KMS-11 (cell line): Measurements from ENCODE around the gene MTIF3.

Experiments used
- H2AFZ ChIP-seq: fragments of 200-600 bp; sonication (generic); 2 replicates; pipeline ENCODE4 v1.6.1; 2016; ENCODE audit warnings: antibody characterized with exemption, mixed run types, low read depth
- H3K27ac ChIP-seq: fragments of 200-600 bp; sonication (generic); 2 replicates; pipeline ENCODE4 v1.6.1; 2016; ENCODE audit warnings: mild to moderate bottlenecking, mixed run types
- H3K27me3 ChIP-seq: fragments of 200-600 bp; sonication (generic); 2 replicates; pipeline ENCODE4 v1.6.1; 2017; ENCODE audit warnings: mild to moderate bottlenecking, low read depth, mixed run types, moderate library complexity; ENCODE audit not compliant: insufficient read depth
- H3K36me3 ChIP-seq: fragments of 200-600 bp; sonication (generic); 2 replicates; pipeline ENCODE4 v1.6.1; 2017; ENCODE audit warnings: mild to moderate bottlenecking, mixed run types; ENCODE audit not compliant: insufficient read depth
- H3K4me1 ChIP-seq: fragments of 200-600 bp; sonication (generic); 2 replicates; pipeline ENCODE4 v1.6.1; 2016; ENCODE audit warnings: mild to moderate bottlenecking, low read depth, mixed run types; ENCODE audit not compliant: poor library complexity, severe bottlenecking
- H3K4me2 ChIP-seq: fragments of 200-600 bp; sonication (generic); 2 replicates; pipeline ENCODE4 v1.7.0; 2016; ENCODE audit warnings: mild to moderate bottlenecking, mixed run types
- H3K4me3 ChIP-seq: fragments of 200-600 bp; sonication (generic); IDR thresholded peaks from 2 replicates; pipeline ENCODE4 v1.6.1; 2017; ENCODE audit warnings: low read depth, low read length, mixed read lengths; ENCODE audit not compliant: insufficient read depth
- H3K79me2 ChIP-seq: fragments of 200-600 bp; sonication (generic); 2 replicates; pipeline ENCODE4 v1.6.1; 2016; ENCODE audit warnings: low read depth, mixed run types; ENCODE audit not compliant: insufficient read depth
- H3K9ac ChIP-seq: fragments of 200-600 bp; sonication (generic); 2 replicates; pipeline ENCODE4 v1.6.1; 2016; ENCODE audit warnings: mild to moderate bottlenecking, mixed run types
- H4K20me1 ChIP-seq: fragments of 200-600 bp; sonication (generic); 2 replicates; pipeline ENCODE4 v1.6.1; 2016; ENCODE audit warnings: mild to moderate bottlenecking, mixed run types; ENCODE audit not compliant: insufficient read depth
- CTCF ChIP-seq: fragments of 200-600 bp; sonication (generic); conservative IDR thresholded peaks from 2 replicates; pipeline ENCODE4 v1.6.1; 2017; ENCODE audit warnings: low read depth, mild to moderate bottlenecking, antibody characterized with exemption, low read length, moderate library complexity, mixed read lengths

MTIF3 gene

GRCh38 chr13:27465611-27466010 lies 15.2 kb upstream of the MTIF3 start:
- no peaks in the 10 kb centered on the region for H4K20me1 ChIP-seq
- H3K27me3 ChIP-seq, result no peaks in the 10 kb centered on the region
- no peak overlapping the region for H3K4me3 ChIP-seq
- H3K4me1 ChIP-seq, result no peaks in the 10 kb centered on the region
- TF ChIP-seq CTCF, result no peak
- no peaks in the 10 kb centered on the region for H3K79me2 ChIP-seq
- no peaks in the 10 kb centered on the region for H3K36me3 ChIP-seq
- H3K4me2 ChIP-seq, result no peak overlapping the region
- H3K27ac ChIP-seq, result no peak overlapping the region
- no peak overlapping the region for H3K9ac ChIP-seq
- H2AFZ ChIP-seq, result no peak overlapping the region

- Histone ChIP-seq H3K4me1 (no peaks in the 10 kb centered on the region), H3K4me3 (no peak overlapping the region), H3K27ac (no peak overlapping the region), H2AFZ (no peak overlapping the region), H3K79me2 (no peaks in the 10 kb centered on the region), H3K36me3 (no peaks in the 10 kb centered on the region), H3K4me2 (no peak overlapping the region), H4K20me1 (no peaks in the 10 kb centered on the region), H3K27me3 (no peaks in the 10 kb centered on the region), H3K9ac (no peak overlapping the region)
- TF ChIP-seq CTCF, result no peak
Observed at GRCh38 chr13:27463500-27463899, 13.1 kb upstream of the MTIF3 start.

GRCh38 chr13:27461940-27462584 lies 11.7 kb upstream of the MTIF3 start:
- H3K79me2 ChIP-seq, result no peaks in the 10 kb centered on the region
- no peaks in the 10 kb centered on the region for H3K4me1 ChIP-seq
- H3K4me3 ChIP-seq, result no peak overlapping the region
- H3K27me3 ChIP-seq, result no peaks in the 10 kb centered on the region
- H4K20me1 ChIP-seq, result no peaks in the 10 kb centered on the region
- no peak for TF ChIP-seq CTCF
- H3K36me3 ChIP-seq, result no peaks in the 10 kb centered on the region
- H3K27ac ChIP-seq, result no peak overlapping the region
- H3K4me2 ChIP-seq, result no peak overlapping the region
- H3K9ac ChIP-seq, result no peak overlapping the region
- no peak overlapping the region for H2AFZ ChIP-seq

- H3K4me1 ChIP-seq, result peaks cover 16% of the 10 kb centered on the region
- TF ChIP-seq CTCF, result no peak
- no peaks in the 10 kb centered on the region for H3K36me3 ChIP-seq
- peak overlapping the region; percentile 69 for H3K4me2 ChIP-seq
- H2AFZ ChIP-seq, result peak overlapping the region; percentile 77
- H3K79me2 ChIP-seq, result no peaks in the 10 kb centered on the region
- H3K27ac ChIP-seq, result peak overlapping the region; percentile 31; the same call in 1 of the 2 replicates
- no peaks in the 10 kb centered on the region for H3K27me3 ChIP-seq
- H3K4me3 ChIP-seq, result no peak overlapping the region
- no peaks in the 10 kb centered on the region for H4K20me1 ChIP-seq
- peak overlapping the region; percentile 9; the same call in 1 of the 2 replicates for H3K9ac ChIP-seq
Observed at GRCh38 chr13:27455331-27455855, 5.0 kb upstream of the MTIF3 start.
